ENCODE data around the gene USP17L20. TPM values are rescaled to one million over a fixed set of nuclear protein-coding genes. Genes with fewer than 3 reads are reported as not detected.
"Not testable (repeated sequence)": the region's sequence is repeated elsewhere in the genome, so short reads cannot be mapped to it uniquely, and the experiment has no call there.

The USP17L20 gene
- total RNA-seq, 1 donor from 2014 or later, result not detected

DNA sequence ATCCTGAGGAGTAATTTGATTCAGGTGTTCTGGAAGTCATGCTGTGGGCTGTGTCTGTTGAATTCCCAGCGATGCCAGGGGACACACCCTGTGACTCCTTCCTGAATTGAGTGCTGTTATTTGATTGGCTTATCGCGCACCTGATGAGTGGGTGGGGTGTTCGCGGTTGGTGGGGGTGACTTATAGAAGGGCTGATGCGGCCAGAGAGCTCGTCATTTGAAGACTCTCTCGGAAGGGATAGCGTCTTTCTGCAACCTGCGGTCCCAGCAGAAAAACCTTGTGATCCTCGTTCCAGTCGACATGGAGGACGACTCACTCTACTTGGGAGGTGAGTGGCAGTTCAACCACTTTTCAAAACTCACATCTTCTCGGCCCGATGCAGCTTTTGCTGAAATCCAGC lies 9.4 kb downstream of the USP17L20 start, which contains the start of gene USP17L22:
Gene USP17L22, plus strand, starts transcription at position 301 of the 400 bp plus-strand sequence. Its CDS starts 0 bp downstream, at position 301.
- not testable (repeated sequence) for H3K4me3 Mint-ChIP-seq; H3K36me3 Mint-ChIP-seq (ENCODE audit: low read depth); H3K4me1 Mint-ChIP-seq; H3K27me3 Mint-ChIP-seq (ENCODE audit: low read depth); H3K27ac Mint-ChIP-seq (ENCODE audit: unreplicated experiment); DNase-seq (ENCODE audit: low read depth, low spot score); H3K9me3 Mint-ChIP-seq

DNA sequence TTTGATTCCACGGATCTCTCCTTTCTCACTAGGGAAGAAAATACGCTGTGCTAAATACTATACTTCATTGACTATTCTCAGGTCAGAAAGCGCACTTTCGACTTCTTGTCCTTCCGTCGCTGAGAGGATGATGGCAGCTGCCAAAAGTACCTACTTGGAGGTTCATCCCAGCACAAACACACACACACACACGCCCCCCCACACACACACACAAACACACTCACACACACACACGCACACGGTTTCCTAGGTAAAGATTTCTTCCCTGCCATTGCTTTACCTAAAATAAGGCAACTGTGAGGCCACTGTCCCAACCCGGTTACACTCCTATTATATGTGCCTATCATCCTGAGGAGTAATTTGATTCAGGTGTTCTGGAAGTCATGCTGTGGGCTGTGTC lies 13.8 kb downstream of the USP17L20 start:
- not testable (repeated sequence) for H3K27ac Mint-ChIP-seq (ENCODE audit: unreplicated experiment); H3K9me3 Mint-ChIP-seq; H3K36me3 Mint-ChIP-seq (ENCODE audit: low read depth); H3K4me3 Mint-ChIP-seq; H3K4me1 Mint-ChIP-seq; H3K27me3 Mint-ChIP-seq (ENCODE audit: low read depth)
- peak; percentile 1 for DNase-seq (ENCODE audit: low read depth, low spot score)

Other genes starting within 250 kb of the USP17L20 start
- not detected in 2 replicates for gene FAM90A26, start 87.7 kb upstream of the USP17L20 start, total RNA-seq
- gene USP17L10, start 47.5 kb upstream of the USP17L20 start, total RNA-seq, result not detected in 2 replicates
- gene USP17L11, start 42.7 kb upstream of the USP17L20 start, total RNA-seq, result not detected in 2 replicates
- gene USP17L12, start 38.0 kb upstream of the USP17L20 start, total RNA-seq, result not detected in 2 replicates
- not detected in 2 replicates for gene USP17L13, start 33.2 kb upstream of the USP17L20 start, total RNA-seq
- not detected in 2 replicates for gene USP17L15, start 23.7 kb upstream of the USP17L20 start, total RNA-seq
- not detected in 2 replicates for gene USP17L17, start 14.2 kb upstream of the USP17L20 start, total RNA-seq
- not detected in 2 replicates for gene USP17L18, start 9.5 kb upstream of the USP17L20 start, total RNA-seq
- gene USP17L19, start 4.7 kb upstream of the USP17L20 start, total RNA-seq, result not detected in 2 replicates
- gene USP17L21, start 4.7 kb downstream of the USP17L20 start, total RNA-seq, result not detected in 2 replicates
- gene USP17L22, start 9.5 kb downstream of the USP17L20 start, total RNA-seq, result not detected in 2 replicates
- gene USP17L24, start 67.0 kb downstream of the USP17L20 start, total RNA-seq, result not detected in 2 replicates
- gene USP17L25, start 71.8 kb downstream of the USP17L20 start, total RNA-seq, result not detected in 2 replicates
- gene USP17L26, start 76.5 kb downstream of the USP17L20 start, total RNA-seq, result not detected in 2 replicates
- gene USP17L5, start 81.3 kb downstream of the USP17L20 start, total RNA-seq, result not detected in 2 replicates
- not detected in 2 replicates for gene USP17L27, start 86.0 kb downstream of the USP17L20 start, total RNA-seq
- not detected in 2 replicates for gene USP17L28, start 90.8 kb downstream of the USP17L20 start, total RNA-seq
- not detected in 2 replicates for gene USP17L29, start 95.5 kb downstream of the USP17L20 start, total RNA-seq
- not detected in 2 replicates for gene USP17L30, start 105.0 kb downstream of the USP17L20 start, total RNA-seq
- gene DEFB131A, start 186.3 kb downstream of the USP17L20 start, total RNA-seq, result not detected in 2 replicates

Measured in neural crest cell (in vitro differentiated cells).